Measurements from ENCODE around the gene TNP2. TPM values are rescaled to one million over a fixed set of nuclear protein-coding genes. Genes with fewer than 3 reads are reported as not detected.

TNP2 gene
- total RNA-seq, 3 donors from 2014 or later, result not detected

- ATAC-seq (no peak), DNase-seq (no peak)
- H3K36me3 ChIP-seq (ENCODE audit: low read depth), result no peaks in the 10 kb centered on the region
- intact Hi-C loops (cut with DNase I, micrococcal nuclease), result no loop called here
- peaks cover 8% of the 10 kb centered on the region for H3K4me1 ChIP-seq (ENCODE audit: low read depth)
- TF ChIP-seq CTCF (IDR thresholded peaks at IDR 0.05), result no peak
- H3K9me3 ChIP-seq, result no peaks in the 10 kb centered on the region
- no peak overlapping the region for H3K4me3 ChIP-seq
Observed at GRCh38 chr16:11303405-11304138, 34.4 kb upstream of the TNP2 start.

- H3K4me3 ChIP-seq, result no peak overlapping the region
- H3K9me3 ChIP-seq, result no peaks in the 10 kb centered on the region
- intact Hi-C loops (cut with DNase I, micrococcal nuclease), result no loop called here
- DNase-seq, result no peak
- peaks cover 4% of the 10 kb centered on the region for H3K4me1 ChIP-seq (ENCODE audit: low read depth)
- TF ChIP-seq CTCF (IDR thresholded peaks at IDR 0.05), result no peak
- ATAC-seq, result no peak
- no peaks in the 10 kb centered on the region for H3K36me3 ChIP-seq (ENCODE audit: low read depth)
Observed at GRCh38 chr16:11302977-11303376, 33.9 kb upstream of the TNP2 start.

GRCh38 chr16:11301645-11302501, 32.7 kb upstream of the TNP2 start:
- no peak overlapping the region for H3K4me3 ChIP-seq
- peaks cover 9% of the 10 kb centered on the region for H3K4me1 ChIP-seq (ENCODE audit: low read depth)
- no peaks in the 10 kb centered on the region for H3K9me3 ChIP-seq
- no peak for TF ChIP-seq CTCF (IDR thresholded peaks at IDR 0.05)
- ATAC-seq (no peak), DNase-seq (no peak)
- intact Hi-C loops (cut with DNase I, micrococcal nuclease), result no loop called here
- no peaks in the 10 kb centered on the region for H3K36me3 ChIP-seq (ENCODE audit: low read depth)

- intact Hi-C loops (cut with DNase I, micrococcal nuclease), result no loop called here
- no peak for DNase-seq
Observed at GRCh38 chr16:11300560-11300892, 31.4 kb upstream of the TNP2 start.

More at GRCh38 chr16:11300560-11300892, 31.4 kb upstream of the TNP2 start:
- ATAC-seq, result no peak
- H3K36me3 ChIP-seq (ENCODE audit: low read depth), result no peaks in the 10 kb centered on the region
- no peak overlapping the region for H3K4me3 ChIP-seq
- no peak for TF ChIP-seq CTCF (IDR thresholded peaks at IDR 0.05)
- peaks cover 12% of the 10 kb centered on the region for H3K4me1 ChIP-seq (ENCODE audit: low read depth)
- no peaks in the 10 kb centered on the region for H3K9me3 ChIP-seq
